Liver (tissue), 9 donors: ENCODE measurements around the gene DGCR6. TPM values are rescaled to one million over a fixed set of nuclear protein-coding genes. Genes with fewer than 3 reads are reported as not detected.
"Not testable (repeated sequence)": the region's sequence is repeated elsewhere in the genome, so short reads cannot be mapped to it uniquely, and the experiment has no call there.

Source experiments
- DNase-seq: peaks from one replicate; pipeline ENCODE4 v3.0.0-alpha.2; 2017; ENCODE audit warnings: low spot score
- H3K27ac ChIP-seq, 2 donors: one replicate each; pipeline ENCODE4 v1.7.0; 2013; ENCODE audit warnings: inconsistent platforms in 2 of 2, low read length in 2 of 2, control low read depth in 1 of 2, low read depth in 1 of 2, mild to moderate bottlenecking in 1 of 2
- H3K27me3 ChIP-seq, 4 donors: one replicate each; pipeline versions ENCODE4 v1.6.1 to v1.7.0; 2013; ENCODE audit warnings: low read length in 3 of 4, inconsistent platforms in 1 of 4, mild to moderate bottlenecking in 1 of 4, moderate library complexity in 1 of 4; ENCODE audit not compliant: control insufficient read depth in 4 of 4, insufficient read depth in 4 of 4
- H3K36me3 ChIP-seq, 4 donors: one replicate each; pipeline versions ENCODE4 v1.6.1 to v1.7.0; 2013; ENCODE audit warnings: low read length in 3 of 4, mild to moderate bottlenecking in 3 of 4, low read depth in 1 of 4, moderate library complexity in 1 of 4; ENCODE audit not compliant: control insufficient read depth in 4 of 4, insufficient read depth in 3 of 4
- H3K4me1 ChIP-seq, 4 donors: one replicate each; pipeline versions ENCODE4 v1.6.1 to v1.7.0; 2013; ENCODE audit warnings: low read length in 3 of 4, mild to moderate bottlenecking in 3 of 4, moderate library complexity in 1 of 4; ENCODE audit not compliant: control insufficient read depth in 4 of 4, insufficient read depth in 4 of 4
- H3K4me3 ChIP-seq, 3 donors: one replicate each; pipeline versions ENCODE4 v1.6.1 to v1.7.0; 2013; ENCODE audit warnings: low read length in 3 of 3, control low read depth in 1 of 3, low read depth in 1 of 3, mild to moderate bottlenecking in 1 of 3
- H3K9ac ChIP-seq, 2 donors: one replicate each; pipeline ENCODE4 v1.7.0; 2013; ENCODE audit warnings: low read length in 2 of 2, mild to moderate bottlenecking in 2 of 2, moderate library complexity in 2 of 2, control low read depth in 1 of 2, low read depth in 1 of 2
- H3K9me3 ChIP-seq, 4 donors: one replicate each; pipeline versions ENCODE4 v1.6.1 to v1.7.0; 2013; ENCODE audit warnings: low read length in 3 of 4; ENCODE audit not compliant: control insufficient read depth in 4 of 4
- EGR1 ChIP-seq, 2 donors: IDR thresholded peaks; 2 replicates each; pipeline ENCODE4 v1.6.1; 2016 to 2018; ENCODE audit warnings: antibody characterized with exemption in 2 of 2, low read depth in 2 of 2
- HNF4A ChIP-seq, 2 donors: conservative IDR thresholded peaks; 2 replicates each; pipeline ENCODE4 v1.6.1; 2016; ENCODE audit warnings: antibody characterized with exemption in 2 of 2, mild to moderate bottlenecking in 2 of 2
- HNF4G ChIP-seq: IDR thresholded peaks from 2 replicates; pipeline ENCODE4 v1.6.1; 2016; ENCODE audit warnings: antibody characterized with exemption
- JUND ChIP-seq, 2 donors: IDR thresholded peaks; 2 replicates each; pipeline ENCODE4 v1.6.1; 2016; ENCODE audit warnings: antibody characterized with exemption in 2 of 2
- RXRA ChIP-seq, 2 donors: IDR thresholded peaks; 2 replicates each; pipeline ENCODE4 v1.6.1; 2017 to 2018; ENCODE audit warnings: antibody characterized with exemption in 2 of 2, mild to moderate bottlenecking in 1 of 2
- SP1 ChIP-seq: IDR thresholded peaks from 2 replicates; pipeline ENCODE4 v1.6.1; 2018; ENCODE audit warnings: antibody characterized with exemption, mild to moderate bottlenecking
- TAF1 ChIP-seq: conservative IDR thresholded peaks from 2 replicates; pipeline ENCODE4 v1.6.1; 2016; ENCODE audit warnings: antibody characterized with exemption, mild to moderate bottlenecking
- YY1 ChIP-seq: IDR thresholded peaks from 2 replicates; pipeline ENCODE4 v1.6.1; 2016; ENCODE audit warnings: antibody characterized with exemption, mild to moderate bottlenecking
- WGBS: extraction: QIAGEN DNeasy Blood & Tissue Kit; methylation state at CpG from one replicate; pipeline ENCODE4 v1.1.7; 2013; 5-methylcytosine and 5-hydroxymethylcytosine counted together
- polyA plus RNA-seq, 2 donors: library from polyadenylated mRNA; stranded (reverse) in 1 of 2; unstranded in 1 of 2; fragments of 200-250 nt in 1 of 2; fragments of >200 nt in 1 of 2; fragmentation: Nextera tagmentation in 1 of 2; extraction: Ambion mirVana in 1 of 2; gene quantifications; one replicate each; pipeline versions ENCODE4 v1.2.1 to v1.2.3, GENCODE V29; 2013 to 2015
- total RNA-seq, 2 donors: library from RNA; depleted of rRNA; stranded (reverse); fragments of >200 nt; gene quantifications; one replicate each; pipeline ENCODE4 v1.2.3, GENCODE V29; 2014
- TF ChIP-seq, protein P1 (sequence below): IDR thresholded peaks from 2 replicates; pipeline ENCODE4 v1.6.1; 2016; ENCODE audit warnings: antibody characterized with exemption, mild to moderate bottlenecking
- TF ChIP-seq, protein P2 (sequence below): IDR thresholded peaks from 2 replicates; pipeline ENCODE4 v1.6.1; 2016; ENCODE audit warnings: antibody characterized with exemption
- TF ChIP-seq, protein P3 (sequence below): IDR thresholded peaks from 2 replicates; pipeline ENCODE4 v1.6.1; 2016; ENCODE audit warnings: antibody characterized with exemption
- TF ChIP-seq, protein P4 (sequence below): IDR thresholded peaks from 2 replicates; pipeline ENCODE4 v1.6.1; 2016; ENCODE audit warnings: antibody characterized with exemption
- donor health status: healthy.
- donor health status: healthy.
- donor health status: healthy.
- donor health status: healthy.
- donor health status: healthy.

Gene DGCR6
- total and polyA plus RNA-seq, 4 donors = 0.92 to 1.5 (median 1.2) TPM

DNA sequence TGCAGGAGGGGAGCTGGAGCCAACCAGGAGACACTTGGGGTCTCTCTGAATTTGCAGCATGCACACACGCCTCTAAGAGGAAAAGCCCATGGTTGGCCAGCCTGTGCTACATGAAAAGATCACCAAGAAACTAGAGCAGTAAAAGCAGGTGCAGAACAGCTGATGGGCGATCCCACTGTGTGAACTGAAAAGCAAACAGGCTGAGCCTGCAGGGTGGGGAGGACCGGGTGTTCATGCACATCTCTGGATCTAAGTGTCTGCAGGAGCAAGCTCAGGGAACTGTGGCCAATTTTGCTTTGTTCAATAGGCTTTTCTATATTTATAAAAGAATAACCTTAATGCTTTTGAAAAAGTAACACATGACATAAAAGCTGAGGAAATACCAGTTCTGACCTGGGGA, 11.7 kb downstream of the DGCR6 start:
- not testable (repeated sequence) for H3K4me1 ChIP-seq, DNase-seq, H3K9me3 ChIP-seq, H3K27ac ChIP-seq, H3K27me3 ChIP-seq, H3K36me3 ChIP-seq, H3K9ac ChIP-seq, H3K4me3 ChIP-seq
- WGBS = 50% methylated on average over 1 of the region's 3 CpGs

DNA sequence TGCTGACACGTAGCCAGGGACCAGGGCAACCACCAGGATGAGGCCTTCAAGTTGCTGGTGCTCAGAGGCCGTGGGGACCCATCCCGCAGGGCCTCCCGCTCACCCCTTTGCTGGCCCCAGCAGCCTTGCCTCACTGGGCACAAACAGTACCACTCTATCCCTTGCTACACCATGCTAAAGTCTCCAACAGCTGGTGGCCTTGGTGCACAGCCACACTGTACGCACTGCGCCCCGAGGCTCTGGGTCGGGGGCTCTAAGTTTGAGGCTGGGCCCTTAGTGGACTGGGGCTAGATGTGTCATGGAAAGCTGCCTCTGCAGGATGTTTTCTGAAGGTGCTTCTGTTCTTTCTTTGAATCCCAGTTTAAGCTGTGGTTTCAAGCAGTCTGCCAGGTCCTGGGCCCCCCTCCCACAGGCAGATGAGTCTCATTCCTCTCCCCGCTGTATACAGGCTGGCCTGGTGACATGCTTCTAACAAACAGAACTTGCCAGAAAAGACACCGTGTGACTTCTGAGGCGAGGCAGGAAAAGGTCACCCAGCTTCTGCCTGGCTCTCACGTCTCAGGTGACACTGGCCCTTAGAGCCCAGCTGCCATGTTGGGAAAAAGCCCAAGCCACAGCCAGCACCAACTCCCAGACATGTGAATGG, 14.3 kb downstream of the DGCR6 start:
- H3K4me3 ChIP-seq, DNase-seq, H3K27ac ChIP-seq, H3K36me3 ChIP-seq, H3K4me1 ChIP-seq, H3K9me3 ChIP-seq, H3K9ac ChIP-seq, H3K27me3 ChIP-seq: not testable (repeated sequence)
- 81% methylated on average over 3 of the region's 12 CpGs for WGBS

DNA sequence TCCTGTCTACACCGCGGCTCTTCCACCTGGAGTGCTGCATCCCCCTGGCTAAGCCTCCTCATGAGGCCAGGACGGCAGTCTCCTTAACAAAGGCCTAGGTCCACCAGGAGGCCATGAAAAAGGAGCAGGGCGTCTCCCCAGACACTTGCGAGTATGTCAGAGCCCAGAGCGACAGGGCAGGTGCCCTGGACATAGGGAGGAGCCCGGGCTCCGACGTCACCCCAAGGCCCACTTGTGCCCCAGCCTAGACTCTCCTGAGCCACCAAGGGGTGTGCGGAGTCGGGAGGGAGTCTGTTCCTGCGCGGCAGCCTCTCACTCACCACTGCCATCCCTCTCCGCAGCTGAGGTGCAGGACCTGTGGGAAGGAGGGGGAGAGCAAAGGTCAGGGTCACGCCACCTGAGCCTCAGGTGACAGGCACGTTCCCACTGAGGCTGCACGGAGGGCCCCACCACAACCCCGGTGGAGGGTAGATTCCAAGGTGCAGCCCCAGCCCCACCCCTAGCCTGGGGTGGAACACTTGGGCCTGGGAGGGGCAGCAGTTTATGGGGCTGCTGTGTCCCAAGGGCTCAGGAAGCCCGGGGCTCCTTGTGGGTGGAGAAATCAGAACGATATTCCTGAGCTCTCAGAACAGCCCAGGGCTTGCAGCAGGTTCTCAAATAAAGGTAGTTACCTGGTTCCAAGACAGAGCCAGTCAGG, 19.4 kb downstream of the DGCR6 start:
- no peak for DNase-seq
- H3K9ac ChIP-seq = no peak overlapping the region
- H3K27me3 ChIP-seq = no peaks in the 10 kb centered on the region
- H3K27ac ChIP-seq = no peak overlapping the region
- H3K36me3 ChIP-seq = no peaks in the 10 kb centered on the region
- no peaks in the 10 kb centered on the region for H3K4me1 ChIP-seq
- TF ChIP-seq TAF1 (no peak), HNF4G (no peak), SP1 (no peak), JUND (IDR thresholded peaks at IDR 0.05) (no peak), HNF4A (conservative IDR thresholded peaks at IDR 0.05) (no peak), EGR1 (IDR thresholded peaks at IDR 0.05; ENCODE audit: low read depth in 2 of 2) (no peak), YY1 (no peak), RXRA (IDR thresholded peaks at IDR 0.05) (no peak)
- TF ChIP-seq, protein P1, sequence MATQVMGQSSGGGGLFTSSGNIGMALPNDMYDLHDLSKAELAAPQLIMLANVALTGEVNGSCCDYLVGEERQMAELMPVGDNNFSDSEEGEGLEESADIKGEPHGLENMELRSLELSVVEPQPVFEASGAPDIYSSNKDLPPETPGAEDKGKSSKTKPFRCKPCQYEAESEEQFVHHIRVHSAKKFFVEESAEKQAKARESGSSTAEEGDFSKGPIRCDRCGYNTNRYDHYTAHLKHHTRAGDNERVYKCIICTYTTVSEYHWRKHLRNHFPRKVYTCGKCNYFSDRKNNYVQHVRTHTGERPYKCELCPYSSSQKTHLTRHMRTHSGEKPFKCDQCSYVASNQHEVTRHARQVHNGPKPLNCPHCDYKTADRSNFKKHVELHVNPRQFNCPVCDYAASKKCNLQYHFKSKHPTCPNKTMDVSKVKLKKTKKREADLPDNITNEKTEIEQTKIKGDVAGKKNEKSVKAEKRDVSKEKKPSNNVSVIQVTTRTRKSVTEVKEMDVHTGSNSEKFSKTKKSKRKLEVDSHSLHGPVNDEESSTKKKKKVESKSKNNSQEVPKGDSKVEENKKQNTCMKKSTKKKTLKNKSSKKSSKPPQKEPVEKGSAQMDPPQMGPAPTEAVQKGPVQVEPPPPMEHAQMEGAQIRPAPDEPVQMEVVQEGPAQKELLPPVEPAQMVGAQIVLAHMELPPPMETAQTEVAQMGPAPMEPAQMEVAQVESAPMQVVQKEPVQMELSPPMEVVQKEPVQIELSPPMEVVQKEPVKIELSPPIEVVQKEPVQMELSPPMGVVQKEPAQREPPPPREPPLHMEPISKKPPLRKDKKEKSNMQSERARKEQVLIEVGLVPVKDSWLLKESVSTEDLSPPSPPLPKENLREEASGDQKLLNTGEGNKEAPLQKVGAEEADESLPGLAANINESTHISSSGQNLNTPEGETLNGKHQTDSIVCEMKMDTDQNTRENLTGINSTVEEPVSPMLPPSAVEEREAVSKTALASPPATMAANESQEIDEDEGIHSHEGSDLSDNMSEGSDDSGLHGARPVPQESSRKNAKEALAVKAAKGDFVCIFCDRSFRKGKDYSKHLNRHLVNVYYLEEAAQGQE = no peak
- TF ChIP-seq, protein P2, sequence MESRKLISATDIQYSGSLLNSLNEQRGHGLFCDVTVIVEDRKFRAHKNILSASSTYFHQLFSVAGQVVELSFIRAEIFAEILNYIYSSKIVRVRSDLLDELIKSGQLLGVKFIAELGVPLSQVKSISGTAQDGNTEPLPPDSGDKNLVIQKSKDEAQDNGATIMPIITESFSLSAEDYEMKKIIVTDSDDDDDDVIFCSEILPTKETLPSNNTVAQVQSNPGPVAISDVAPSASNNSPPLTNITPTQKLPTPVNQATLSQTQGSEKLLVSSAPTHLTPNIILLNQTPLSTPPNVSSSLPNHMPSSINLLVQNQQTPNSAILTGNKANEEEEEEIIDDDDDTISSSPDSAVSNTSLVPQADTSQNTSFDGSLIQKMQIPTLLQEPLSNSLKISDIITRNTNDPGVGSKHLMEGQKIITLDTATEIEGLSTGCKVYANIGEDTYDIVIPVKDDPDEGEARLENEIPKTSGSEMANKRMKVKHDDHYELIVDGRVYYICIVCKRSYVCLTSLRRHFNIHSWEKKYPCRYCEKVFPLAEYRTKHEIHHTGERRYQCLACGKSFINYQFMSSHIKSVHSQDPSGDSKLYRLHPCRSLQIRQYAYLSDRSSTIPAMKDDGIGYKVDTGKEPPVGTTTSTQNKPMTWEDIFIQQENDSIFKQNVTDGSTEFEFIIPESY = no peak
- TF ChIP-seq, protein P3, sequence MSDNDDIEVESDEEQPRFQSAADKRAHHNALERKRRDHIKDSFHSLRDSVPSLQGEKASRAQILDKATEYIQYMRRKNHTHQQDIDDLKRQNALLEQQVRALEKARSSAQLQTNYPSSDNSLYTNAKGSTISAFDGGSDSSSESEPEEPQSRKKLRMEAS = no peak
- TF ChIP-seq, protein P4, sequence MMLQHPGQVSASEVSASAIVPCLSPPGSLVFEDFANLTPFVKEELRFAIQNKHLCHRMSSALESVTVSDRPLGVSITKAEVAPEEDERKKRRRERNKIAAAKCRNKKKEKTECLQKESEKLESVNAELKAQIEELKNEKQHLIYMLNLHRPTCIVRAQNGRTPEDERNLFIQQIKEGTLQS = no peak
- H3K9me3 ChIP-seq = no peaks in the 10 kb centered on the region
- H3K4me3 ChIP-seq = no peak overlapping the region
- no CpG with 5 or more reads among the region's 20 CpGs for WGBS
